Measurements from ENCODE around the gene DLAT. TPM values are rescaled to one million over a fixed set of nuclear protein-coding genes. Genes with fewer than 3 reads are reported as not detected.
"Not testable (repeated sequence)": the region's sequence is repeated elsewhere in the genome, so short reads cannot be mapped to it uniquely, and the experiment has no call there.

Gene DLAT
- polyA plus RNA-seq, 1 donor: 26.1 TPM

GRCh38 chr11:112004389-112004788 lies 20.8 kb upstream of the DLAT start:
- DNase-seq: no peak
- H3K27ac ChIP-seq (ENCODE audit: low read length): no peak overlapping the region
- no peaks in the 10 kb centered on the region for H3K9me3 ChIP-seq (ENCODE audit: control insufficient read depth, low read depth, low read length)
- WGBS (ENCODE audit: insufficient coverage, low lambda C conversion rate): no CpG with 5 or more reads among the region's 4 CpGs
- H3K36me3 ChIP-seq (ENCODE audit: control insufficient read depth, insufficient read depth, low read length): peaks cover 22% of the 10 kb centered on the region
- H3K4me1 ChIP-seq (ENCODE audit: control insufficient read depth, insufficient read depth, low read length): no peaks in the 10 kb centered on the region
- H3K27me3 ChIP-seq (ENCODE audit: control insufficient read depth, insufficient read depth, low read length): no peaks in the 10 kb centered on the region
- H3K4me3 ChIP-seq (ENCODE audit: low read length): no peak overlapping the region

- H3K4me3 ChIP-seq (ENCODE audit: low read length): no peak overlapping the region
- no peaks in the 10 kb centered on the region for H3K27me3 ChIP-seq (ENCODE audit: control insufficient read depth, insufficient read depth, low read length)
- no peaks in the 10 kb centered on the region for H3K4me1 ChIP-seq (ENCODE audit: control insufficient read depth, insufficient read depth, low read length)
- peaks cover 20% of the 10 kb centered on the region for H3K36me3 ChIP-seq (ENCODE audit: control insufficient read depth, insufficient read depth, low read length)
- DNase-seq: no peak
- WGBS (ENCODE audit: insufficient coverage, low lambda C conversion rate): 100% methylated on average over 1 of the region's 11 CpGs
- no peaks in the 10 kb centered on the region for H3K9me3 ChIP-seq (ENCODE audit: control insufficient read depth, low read depth, low read length)
- H3K27ac ChIP-seq (ENCODE audit: low read length): no peak overlapping the region
Observed at GRCh38 chr11:112005422-112006094, 19.6 kb upstream of the DLAT start.

- H3K4me3 ChIP-seq (ENCODE audit: low read length); H3K4me1 ChIP-seq (ENCODE audit: control insufficient read depth, insufficient read depth, low read length); H3K27ac ChIP-seq (ENCODE audit: low read length); DNase-seq; H3K27me3 ChIP-seq (ENCODE audit: control insufficient read depth, insufficient read depth, low read length); H3K9me3 ChIP-seq (ENCODE audit: control insufficient read depth, low read depth, low read length): not testable (repeated sequence)
- H3K36me3 ChIP-seq (ENCODE audit: control insufficient read depth, insufficient read depth, low read length): peaks cover 16% of the 10 kb centered on the region
- no CpG with 5 or more reads among the region's 4 CpGs for WGBS (ENCODE audit: insufficient coverage, low lambda C conversion rate)
Observed at GRCh38 chr11:112006095-112006441, 19.1 kb upstream of the DLAT start.

- H3K36me3 ChIP-seq (ENCODE audit: control insufficient read depth, insufficient read depth, low read length); H3K27me3 ChIP-seq (ENCODE audit: control insufficient read depth, insufficient read depth, low read length); H3K27ac ChIP-seq (ENCODE audit: low read length); H3K4me1 ChIP-seq (ENCODE audit: control insufficient read depth, insufficient read depth, low read length); H3K4me3 ChIP-seq (ENCODE audit: low read length); H3K9me3 ChIP-seq (ENCODE audit: control insufficient read depth, low read depth, low read length); DNase-seq: not testable (repeated sequence)
- WGBS (ENCODE audit: insufficient coverage, low lambda C conversion rate): no CpG with 5 or more reads among the region's 5 CpGs
Observed at GRCh38 chr11:112011451-112011850, 13.8 kb upstream of the DLAT start.

- H3K4me1 ChIP-seq (ENCODE audit: control insufficient read depth, insufficient read depth, low read length): peaks cover 5% of the 10 kb centered on the region
- no peak overlapping the region for H3K27ac ChIP-seq (ENCODE audit: low read length)
- H3K27me3 ChIP-seq (ENCODE audit: control insufficient read depth, insufficient read depth, low read length): no peaks in the 10 kb centered on the region
- WGBS (ENCODE audit: insufficient coverage, low lambda C conversion rate): 20% methylated on average over 1 of the region's 4 CpGs
- no peaks in the 10 kb centered on the region for H3K9me3 ChIP-seq (ENCODE audit: control insufficient read depth, low read depth, low read length)
- H3K36me3 ChIP-seq (ENCODE audit: control insufficient read depth, insufficient read depth, low read length): no peaks in the 10 kb centered on the region
- peak in 1 of 2 donors; percentile 22 for DNase-seq
- no peak overlapping the region for H3K4me3 ChIP-seq (ENCODE audit: low read length)
Observed at GRCh38 chr11:112012874-112013273, 12.3 kb upstream of the DLAT start.

- Histone ChIP-seq H3K27me3 (ENCODE audit: control insufficient read depth, insufficient read depth, low read length) (no peaks in the 10 kb centered on the region), H3K4me1 (ENCODE audit: control insufficient read depth, insufficient read depth, low read length) (peaks cover 5% of the 10 kb centered on the region), H3K27ac (ENCODE audit: low read length) (no peak overlapping the region), H3K36me3 (ENCODE audit: control insufficient read depth, insufficient read depth, low read length) (peaks cover under 1% of the 10 kb centered on the region), H3K9me3 (ENCODE audit: control insufficient read depth, low read depth, low read length) (no peaks in the 10 kb centered on the region), H3K4me3 (ENCODE audit: low read length) (no peak overlapping the region)
- no CpG with 5 or more reads among the region's 4 CpGs for WGBS (ENCODE audit: insufficient coverage, low lambda C conversion rate)
- peak; percentile 31 to 62 for DNase-seq
Observed at GRCh38 chr11:112013497-112014164, 11.6 kb upstream of the DLAT start.

- Histone ChIP-seq H3K4me1 (ENCODE audit: control insufficient read depth, insufficient read depth, low read length) (peaks cover 5% of the 10 kb centered on the region), H3K9me3 (ENCODE audit: control insufficient read depth, low read depth, low read length) (no peaks in the 10 kb centered on the region), H3K27ac (ENCODE audit: low read length) (no peak overlapping the region), H3K4me3 (ENCODE audit: low read length) (no peak overlapping the region), H3K36me3 (ENCODE audit: control insufficient read depth, insufficient read depth, low read length) (peaks cover 21% of the 10 kb centered on the region), H3K27me3 (ENCODE audit: control insufficient read depth, insufficient read depth, low read length) (no peaks in the 10 kb centered on the region)
- no CpG with 5 or more reads among the region's 13 CpGs for WGBS (ENCODE audit: insufficient coverage, low lambda C conversion rate)
- no peak for DNase-seq
Observed at GRCh38 chr11:112016088-112016764, 9.0 kb upstream of the DLAT start.

- peaks cover 21% of the 10 kb centered on the region for H3K36me3 ChIP-seq (ENCODE audit: control insufficient read depth, insufficient read depth, low read length)
- peaks cover 5% of the 10 kb centered on the region for H3K4me1 ChIP-seq (ENCODE audit: control insufficient read depth, insufficient read depth, low read length)
- no peak overlapping the region for H3K27ac ChIP-seq (ENCODE audit: low read length)
- H3K27me3 ChIP-seq (ENCODE audit: control insufficient read depth, insufficient read depth, low read length): no peaks in the 10 kb centered on the region
- no CpG with 5 or more reads among the region's 1 CpG for WGBS (ENCODE audit: insufficient coverage, low lambda C conversion rate)
- no peak for DNase-seq
- no peaks in the 10 kb centered on the region for H3K9me3 ChIP-seq (ENCODE audit: control insufficient read depth, low read depth, low read length)
- H3K4me3 ChIP-seq (ENCODE audit: low read length): no peak overlapping the region
Observed at GRCh38 chr11:112016765-112017376, 8.3 kb upstream of the DLAT start.

GRCh38 chr11:112017538-112017937 lies 7.7 kb upstream of the DLAT start:
- WGBS (ENCODE audit: insufficient coverage, low lambda C conversion rate): no CpG with 5 or more reads among the region's 4 CpGs
- H3K4me3 ChIP-seq (ENCODE audit: low read length): no peak overlapping the region
- H3K4me1 ChIP-seq (ENCODE audit: control insufficient read depth, insufficient read depth, low read length): peaks cover 5% of the 10 kb centered on the region
- H3K36me3 ChIP-seq (ENCODE audit: control insufficient read depth, insufficient read depth, low read length): peaks cover 21% of the 10 kb centered on the region
- no peak overlapping the region for H3K27ac ChIP-seq (ENCODE audit: low read length)
- no peaks in the 10 kb centered on the region for H3K27me3 ChIP-seq (ENCODE audit: control insufficient read depth, insufficient read depth, low read length)
- no peaks in the 10 kb centered on the region for H3K9me3 ChIP-seq (ENCODE audit: control insufficient read depth, low read depth, low read length)
- no peak for DNase-seq

GRCh38 chr11:112019066-112019465 lies 6.1 kb upstream of the DLAT start:
- no peak for DNase-seq
- Histone ChIP-seq H3K4me3 (ENCODE audit: low read length) (no peak overlapping the region), H3K4me1 (ENCODE audit: control insufficient read depth, insufficient read depth, low read length) (no peaks in the 10 kb centered on the region), H3K9me3 (ENCODE audit: control insufficient read depth, low read depth, low read length) (no peaks in the 10 kb centered on the region), H3K27me3 (ENCODE audit: control insufficient read depth, insufficient read depth, low read length) (no peaks in the 10 kb centered on the region), H3K27ac (ENCODE audit: low read length) (no peak overlapping the region), H3K36me3 (ENCODE audit: control insufficient read depth, insufficient read depth, low read length) (peaks cover 21% of the 10 kb centered on the region)
- 100% methylated on average over 3 of the region's 5 CpGs for WGBS (ENCODE audit: insufficient coverage, low lambda C conversion rate)
